RCC 7860 (cell line): ENCODE data around the gene SLC2A11.

ENCODE experiments used
- DNase-seq: peaks from one replicate; pipeline ENCODE4 v3.0.0-alpha.2; 2015; ENCODE audit warnings: low spot score
- FAIRE-seq: peaks from 2 replicates; lab custom pipeline; 2012; peaks lifted over from hg19 to GRCh38; lab: Jason Lieb, UNC

Gene SLC2A11

DNA sequence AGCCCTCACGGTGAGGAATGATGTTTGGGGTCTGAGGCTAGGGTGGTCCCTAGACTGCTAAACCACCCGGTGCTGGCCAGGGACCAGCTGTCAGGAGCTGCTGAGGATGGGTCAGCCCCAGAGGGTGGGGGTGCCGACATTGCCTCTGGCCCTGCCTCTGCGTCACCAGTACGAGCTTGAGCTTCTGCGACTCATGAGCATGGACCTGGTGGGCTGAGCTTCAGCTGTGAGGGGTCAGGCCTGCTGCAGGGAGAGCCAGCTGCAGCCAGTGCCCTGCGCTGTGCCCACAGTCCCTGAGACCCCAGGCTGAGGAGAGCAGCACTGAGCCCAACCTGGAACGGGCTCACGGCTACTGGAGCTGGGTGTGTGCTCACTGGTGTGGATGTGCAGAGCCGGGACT lies 25.9 kb upstream of the SLC2A11 start:
- FAIRE-seq (no peak), DNase-seq (no peak)

DNA sequence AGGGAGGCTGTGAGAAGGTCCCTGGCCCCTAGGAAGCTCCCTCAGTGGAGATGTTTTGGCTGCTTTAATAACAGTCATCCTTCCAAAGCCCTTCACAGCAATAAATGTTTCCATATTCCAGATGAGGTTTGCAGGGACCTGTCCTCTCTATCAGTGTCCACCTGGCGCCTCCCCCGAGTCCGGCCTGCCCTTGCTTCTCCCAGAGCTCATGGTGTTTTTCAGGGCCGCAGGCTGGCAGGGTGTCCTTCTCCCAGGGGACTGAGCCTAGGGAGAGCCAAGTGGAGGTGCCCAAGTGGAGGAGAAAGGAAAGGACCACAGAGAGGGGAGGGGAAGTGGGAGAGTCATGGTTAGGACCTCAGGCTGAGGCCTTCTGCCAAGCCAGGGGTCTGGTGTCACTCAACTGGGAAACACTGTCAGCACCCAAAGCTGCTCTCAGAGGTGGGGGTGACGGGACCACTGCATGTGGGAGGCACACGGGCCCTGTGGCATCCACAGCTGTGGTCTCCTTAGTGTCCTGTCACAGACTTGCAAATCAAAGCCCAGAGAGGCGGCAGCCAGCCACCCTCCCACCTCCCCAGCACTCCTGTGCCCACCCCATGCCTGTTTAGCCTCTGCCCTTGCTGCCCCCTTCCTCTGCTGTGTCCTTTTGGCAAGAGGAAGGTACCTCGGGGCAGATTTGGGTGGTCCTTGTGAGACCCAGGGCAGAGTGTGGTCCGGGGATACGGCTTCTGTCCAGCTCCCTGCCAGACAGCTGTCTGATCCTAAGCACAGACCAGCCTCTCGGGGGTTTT lies 25.3 kb upstream of the SLC2A11 start:
- no peak for FAIRE-seq
- no peak for DNase-seq

DNA sequence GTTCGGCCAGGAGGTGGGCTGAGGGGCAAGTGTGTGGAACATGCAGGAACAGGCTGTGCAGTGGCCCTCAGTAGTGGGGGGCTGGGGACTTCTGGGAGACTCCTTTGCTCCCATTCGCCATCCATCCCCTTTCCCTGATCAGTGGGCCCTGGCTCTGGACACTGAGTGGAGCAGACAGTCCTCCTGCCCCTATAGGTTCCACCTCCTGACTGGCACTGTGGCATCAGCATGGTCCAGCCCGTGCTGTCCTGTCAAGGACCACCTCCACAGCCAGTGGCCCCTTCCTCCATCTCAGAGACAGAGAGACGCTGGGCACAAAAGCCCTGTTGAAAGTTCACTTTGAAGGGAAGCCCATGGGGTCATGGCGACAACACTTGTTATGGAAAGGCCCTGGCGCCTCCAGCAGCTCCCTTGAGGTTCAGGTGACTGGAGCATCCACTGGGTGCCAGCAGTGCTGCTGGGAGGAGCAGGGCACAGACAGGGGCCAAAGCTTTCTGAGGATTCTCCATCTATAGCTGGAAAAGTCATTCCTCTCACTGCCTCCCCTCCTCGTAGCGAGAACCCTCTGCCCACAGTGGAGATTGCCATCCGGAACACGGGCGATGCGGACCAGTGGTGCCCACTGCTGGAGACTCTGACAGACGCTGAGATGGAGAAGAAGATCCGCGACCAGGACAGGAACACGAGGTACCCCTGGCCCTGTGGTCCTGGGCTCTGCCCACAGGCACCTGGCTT lies 24.5 kb upstream of the SLC2A11 start:
- FAIRE-seq: no peak
- no peak for DNase-seq

DNA sequence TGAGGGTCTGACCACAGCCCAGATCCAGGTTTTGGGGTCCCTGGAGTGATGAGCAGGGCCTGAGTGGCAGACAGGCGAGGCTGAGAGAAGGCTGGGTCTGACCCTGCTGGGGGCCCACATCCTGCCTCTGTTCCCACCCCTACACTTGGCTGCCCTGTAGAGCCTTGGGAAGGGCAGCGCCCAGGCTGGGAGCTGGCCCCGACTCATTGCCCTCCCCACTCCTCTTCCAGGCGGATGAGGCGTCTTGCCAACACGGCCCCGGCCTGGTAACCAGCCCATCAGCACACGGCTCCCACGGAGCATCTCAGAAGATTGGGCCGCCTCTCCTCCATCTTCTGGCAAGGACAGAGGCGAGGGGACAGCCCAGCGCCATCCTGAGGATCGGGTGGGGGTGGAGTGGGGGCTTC lies 23.8 kb upstream of the SLC2A11 start:
- DNase-seq: no peak
- no peak for FAIRE-seq

GRCh38 chr22:23834406-23834792 lies 23.3 kb upstream of the SLC2A11 start:
- DNase-seq (no peak), FAIRE-seq (no peak)

DNA sequence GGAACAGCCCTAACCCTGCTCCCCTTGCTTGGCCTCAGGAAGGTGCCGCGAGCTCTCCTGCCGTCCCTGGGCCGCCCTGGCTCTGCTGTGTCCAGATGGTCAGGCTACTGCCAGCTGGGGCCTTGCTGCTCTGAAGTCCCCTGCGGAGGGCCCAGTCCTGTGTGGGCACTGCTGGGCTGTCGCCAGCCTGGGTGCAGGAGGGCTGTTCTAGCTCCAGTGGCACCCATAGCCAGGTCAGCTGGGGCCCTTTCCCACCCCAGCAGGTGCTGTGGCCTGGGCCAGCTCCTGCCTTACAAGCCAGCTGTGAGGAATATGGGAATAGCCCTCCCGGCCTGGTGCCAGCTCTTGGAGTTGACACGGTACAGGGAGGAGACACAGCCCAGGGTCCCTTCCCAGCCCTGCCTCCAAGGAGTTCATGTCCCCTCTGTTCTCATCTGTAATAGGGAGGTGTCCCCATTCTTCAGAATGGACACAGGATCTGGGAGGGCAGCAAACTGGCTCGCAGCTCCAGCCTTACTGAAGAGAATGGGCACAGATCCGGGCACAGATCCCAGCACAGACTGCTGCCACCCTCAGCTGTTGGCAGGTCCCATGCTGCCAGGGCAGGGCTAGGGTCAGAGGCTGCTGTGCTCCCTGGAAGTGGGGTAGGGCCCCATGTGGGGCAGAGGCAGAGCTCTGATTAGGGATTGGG lies 22.7 kb upstream of the SLC2A11 start:
- FAIRE-seq (no peak), DNase-seq (no peak)

- DNase-seq: no peak
- no peak for FAIRE-seq
These were observed 22.1 kb upstream of the SLC2A11 start for GRCh38 chr22:23835484-23836144.

- FAIRE-seq (no peak), DNase-seq (no peak)
These were observed 21.4 kb upstream of the SLC2A11 start for GRCh38 chr22:23836281-23836680.

DNA sequence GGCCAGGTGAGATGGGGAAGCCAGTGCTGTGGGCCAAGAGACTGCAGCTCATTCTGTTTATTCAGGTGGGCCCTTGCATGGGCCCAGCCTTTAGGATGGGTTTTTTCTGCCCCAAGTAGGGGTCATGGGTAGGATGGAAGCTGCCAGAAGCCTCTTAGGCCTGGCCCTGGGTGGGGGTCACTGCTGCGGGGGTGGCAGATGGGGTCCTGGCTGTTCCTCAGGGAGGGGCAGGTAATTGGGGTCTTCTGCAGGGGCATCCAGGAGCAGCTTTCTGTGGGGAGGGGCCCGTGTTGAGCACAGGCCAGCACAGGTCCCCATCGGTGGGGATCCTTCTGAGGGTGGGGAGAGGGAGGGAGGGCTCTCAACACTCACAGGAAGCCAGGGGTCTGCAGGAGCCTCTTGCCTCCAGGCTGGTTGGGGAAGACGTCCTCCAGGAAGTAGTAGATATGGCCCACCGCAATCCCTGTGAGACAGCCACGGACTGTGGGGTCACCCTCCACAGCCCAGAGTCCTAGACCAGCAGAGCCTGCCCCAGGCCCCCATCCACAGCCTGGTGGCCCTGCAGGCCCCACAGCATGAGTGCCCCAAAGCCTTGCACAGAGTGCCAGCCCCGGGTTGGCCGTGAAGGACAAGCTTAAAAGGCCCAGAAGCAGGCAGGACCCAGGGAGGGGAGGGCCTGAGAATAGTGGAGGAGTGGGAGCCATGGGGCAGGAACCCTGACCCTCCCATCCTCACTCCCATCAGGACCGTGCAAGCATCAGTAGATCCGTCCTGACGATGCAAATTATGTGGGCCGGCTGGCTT lies 20.8 kb upstream of the SLC2A11 start:
- FAIRE-seq: no peak
- no peak for DNase-seq

DNA sequence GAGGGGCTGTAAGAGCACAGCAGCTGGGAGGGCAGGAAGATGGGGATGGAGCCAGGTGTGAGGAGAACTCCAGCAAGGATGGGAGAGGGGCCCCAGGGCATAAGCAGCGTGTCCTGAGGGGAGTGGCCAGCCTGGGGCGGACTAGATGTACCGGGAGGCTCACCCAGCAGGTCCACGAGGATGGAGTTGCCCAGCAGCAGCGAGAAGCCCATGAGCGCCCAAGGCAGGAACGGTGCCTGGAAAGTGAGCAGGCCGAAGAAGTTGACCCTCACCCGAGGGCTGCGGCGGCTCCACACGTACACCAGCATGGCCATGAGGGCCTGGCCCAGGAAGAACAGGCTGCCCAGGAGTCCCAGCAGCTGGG lies 20.2 kb upstream of the SLC2A11 start:
- no peak for FAIRE-seq

GRCh38 chr22:23837911-23838680 lies 19.6 kb upstream of the SLC2A11 start:
- no peak for FAIRE-seq
- DNase-seq: no peak

More for the DNA sequence above, 20.2 kb upstream of the SLC2A11 start:
- DNase-seq: no peak

DNA sequence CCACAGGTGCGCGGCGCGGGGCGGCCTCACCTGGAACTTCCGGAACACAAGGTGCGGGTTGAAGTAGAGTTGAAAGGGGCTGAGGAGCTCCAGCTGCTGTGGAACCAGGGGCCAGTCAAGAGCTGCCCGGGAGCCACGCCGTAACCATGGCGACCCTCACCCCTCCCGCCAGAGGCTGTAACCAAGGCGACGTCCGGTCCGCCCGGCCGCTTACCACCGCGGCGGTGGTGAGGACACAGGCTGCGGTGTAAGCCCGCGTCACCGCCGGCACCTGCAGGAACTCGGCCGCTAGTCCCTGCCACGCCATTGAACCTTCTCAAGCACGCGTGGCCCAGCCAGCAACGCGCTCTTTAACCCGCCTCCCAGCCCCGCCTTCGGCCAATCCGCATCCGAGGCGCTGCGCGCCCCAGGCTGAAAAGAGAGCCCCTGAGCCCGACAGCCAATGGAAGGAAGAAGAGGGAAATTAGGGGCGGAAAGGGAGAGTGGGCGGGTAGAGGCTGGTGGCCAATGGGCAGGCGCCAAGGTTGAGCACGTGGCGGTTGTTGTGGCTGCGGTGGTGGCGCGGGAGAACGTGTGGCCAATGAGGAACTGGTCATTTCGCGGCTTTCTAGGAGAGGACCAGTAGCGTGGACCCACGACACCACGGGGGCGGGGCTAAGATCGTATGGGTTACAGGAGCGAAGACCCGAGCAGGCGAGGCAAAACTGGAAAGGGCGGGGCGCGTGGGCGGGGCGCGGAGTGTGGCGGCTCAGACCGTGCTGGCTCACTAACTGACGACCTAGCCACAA lies 18.8 kb upstream of the SLC2A11 start, which contains the start of gene DERL3:
DERL3 (minus strand) TSS at position 326 of the 788 bp plus-strand sequence; CDS start at position 307, 19 bp downstream.
- peak; percentile 91 for DNase-seq
- FAIRE-seq: peak; percentile 71

DNA sequence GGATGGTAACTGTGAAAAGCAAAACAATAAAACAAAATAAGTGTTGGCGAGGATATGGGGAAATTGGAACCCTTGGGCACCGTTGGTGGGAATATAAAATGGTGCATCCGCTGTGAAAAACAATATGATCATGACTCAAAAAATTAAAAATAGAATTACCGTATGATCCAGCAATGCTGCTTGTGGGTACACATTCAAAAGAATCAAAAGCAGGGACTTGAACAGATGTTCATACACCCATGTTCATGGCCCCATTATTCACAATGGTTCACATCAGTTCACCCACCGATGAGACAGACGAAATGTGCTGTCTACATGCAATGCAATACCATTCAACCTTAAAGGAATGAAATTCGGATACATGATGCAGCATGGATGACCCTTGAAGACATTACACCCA lies 17.6 kb upstream of the SLC2A11 start:
- FAIRE-seq: no peak
- no peak for DNase-seq

DNA sequence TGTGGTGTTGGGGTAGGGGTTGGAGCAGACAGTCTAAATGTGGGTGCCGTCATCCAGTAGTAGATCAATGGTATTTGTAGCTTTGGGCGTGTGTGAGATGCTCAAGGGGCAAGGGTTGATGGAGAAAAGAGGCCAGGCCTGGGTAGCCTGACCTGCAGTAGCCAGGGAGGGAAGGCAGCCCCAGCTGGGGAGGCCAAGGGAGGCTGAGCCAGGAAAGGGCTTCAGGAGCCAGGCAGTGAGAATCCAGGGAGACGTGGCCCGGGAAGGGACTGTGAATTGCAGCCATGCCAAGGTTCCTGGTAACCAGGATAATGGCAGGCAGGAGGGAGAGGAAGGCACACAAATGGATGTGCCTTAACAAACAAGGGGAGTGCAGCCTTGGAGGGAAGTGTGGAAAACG lies 16.4 kb upstream of the SLC2A11 start:
- DNase-seq (no peak), FAIRE-seq (no peak)

GRCh38 chr22:23841736-23842445 lies 15.8 kb upstream of the SLC2A11 start:
- FAIRE-seq: no peak
- DNase-seq: no peak

- no peak for DNase-seq
- no peak for FAIRE-seq
These were observed 15.1 kb upstream of the SLC2A11 start for GRCh38 chr22:23842599-23842998.

GRCh38 chr22:23844739-23845202 lies 12.9 kb upstream of the SLC2A11 start:
- FAIRE-seq (no peak), DNase-seq (no peak)
